SH-SY5Y (cell line): ENCODE results near the gene PGM3.

Source experiments
- GATA2 ChIP-seq: IDR thresholded peaks from 2 replicates; pipeline ENCODE4 v1.6.1; 2011; ENCODE audit warnings: mild to moderate bottlenecking, low read depth, low read length
- GATA3 ChIP-seq: IDR thresholded peaks from 2 replicates; pipeline ENCODE4 v1.6.1; 2011; ENCODE audit warnings: low read depth, mild to moderate bottlenecking, low read length, moderate library complexity

DNA sequence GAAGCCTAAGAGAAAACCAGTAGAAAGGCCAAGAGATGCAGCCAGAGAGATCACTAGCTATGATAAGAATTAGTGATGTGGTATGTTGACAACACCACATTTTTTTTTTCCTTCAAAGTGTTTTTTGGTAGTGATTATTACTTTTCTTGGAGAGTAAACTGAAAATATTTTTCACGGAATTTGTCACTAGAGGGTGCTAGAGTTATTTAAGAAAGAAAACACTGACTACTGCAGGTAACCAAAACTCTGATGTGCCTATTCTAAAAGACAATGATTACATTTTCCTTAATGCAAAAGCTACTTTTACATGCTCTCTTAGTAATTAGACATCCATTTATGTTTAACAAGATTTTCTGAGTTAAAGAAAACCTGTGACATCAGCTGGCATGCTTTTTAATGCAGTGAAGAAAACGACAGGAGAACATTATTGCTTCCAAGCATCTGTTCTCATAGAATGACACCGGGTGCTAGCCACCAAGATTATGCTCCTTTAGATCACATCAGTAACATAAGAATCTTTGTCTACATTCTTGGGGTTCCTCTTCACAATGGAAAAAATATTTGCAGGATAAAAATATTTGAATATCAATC, 28.9 kb upstream of the PGM3 start:
- TF ChIP-seq GATA2, result no peak
- TF ChIP-seq GATA3, result no peak
